ENCODE data around the gene SPATA3.

GRCh38 chr2:231017231-231017598 lies 21.3 kb downstream of the SPATA3 start:
- TF ChIP-seq, protein P1, sequence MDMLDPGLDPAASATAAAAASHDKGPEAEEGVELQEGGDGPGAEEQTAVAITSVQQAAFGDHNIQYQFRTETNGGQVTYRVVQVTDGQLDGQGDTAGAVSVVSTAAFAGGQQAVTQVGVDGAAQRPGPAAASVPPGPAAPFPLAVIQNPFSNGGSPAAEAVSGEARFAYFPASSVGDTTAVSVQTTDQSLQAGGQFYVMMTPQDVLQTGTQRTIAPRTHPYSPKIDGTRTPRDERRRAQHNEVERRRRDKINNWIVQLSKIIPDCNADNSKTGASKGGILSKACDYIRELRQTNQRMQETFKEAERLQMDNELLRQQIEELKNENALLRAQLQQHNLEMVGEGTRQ (IDR thresholded peaks at IDR 0.05; ENCODE audit: low read length): no peak
- TF ChIP-seq KDM4A (IDR thresholded peaks at IDR 0.05; ENCODE audit: low read depth, low read length, severe bottlenecking) (no peak), KDM1A (IDR thresholded peaks at IDR 0.05; ENCODE audit: borderline replicate concordance, low read length) (no peak), EZH2 (IDR thresholded peaks at IDR 0.05; ENCODE audit: low read depth, low read length, severe bottlenecking) (no peak), HDAC2 (IDR thresholded peaks at IDR 0.05; ENCODE audit: borderline replicate concordance in 1 of 2, low read depth in 2 of 2, low read length in 2 of 2) (no peak), RAD21 (IDR thresholded peaks at IDR 0.05 in 1 of 2, conservative IDR thresholded peaks at IDR 0.05 in 1 of 2; ENCODE audit: low read depth in 2 of 2, low read length in 2 of 2) (no peak), MAFK (IDR thresholded peaks at IDR 0.05; ENCODE audit: low read depth, low read length) (no peak)
- TF ChIP-seq, protein P2, sequence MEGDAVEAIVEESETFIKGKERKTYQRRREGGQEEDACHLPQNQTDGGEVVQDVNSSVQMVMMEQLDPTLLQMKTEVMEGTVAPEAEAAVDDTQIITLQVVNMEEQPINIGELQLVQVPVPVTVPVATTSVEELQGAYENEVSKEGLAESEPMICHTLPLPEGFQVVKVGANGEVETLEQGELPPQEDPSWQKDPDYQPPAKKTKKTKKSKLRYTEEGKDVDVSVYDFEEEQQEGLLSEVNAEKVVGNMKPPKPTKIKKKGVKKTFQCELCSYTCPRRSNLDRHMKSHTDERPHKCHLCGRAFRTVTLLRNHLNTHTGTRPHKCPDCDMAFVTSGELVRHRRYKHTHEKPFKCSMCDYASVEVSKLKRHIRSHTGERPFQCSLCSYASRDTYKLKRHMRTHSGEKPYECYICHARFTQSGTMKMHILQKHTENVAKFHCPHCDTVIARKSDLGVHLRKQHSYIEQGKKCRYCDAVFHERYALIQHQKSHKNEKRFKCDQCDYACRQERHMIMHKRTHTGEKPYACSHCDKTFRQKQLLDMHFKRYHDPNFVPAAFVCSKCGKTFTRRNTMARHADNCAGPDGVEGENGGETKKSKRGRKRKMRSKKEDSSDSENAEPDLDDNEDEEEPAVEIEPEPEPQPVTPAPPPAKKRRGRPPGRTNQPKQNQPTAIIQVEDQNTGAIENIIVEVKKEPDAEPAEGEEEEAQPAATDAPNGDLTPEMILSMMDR (IDR thresholded peaks at IDR 0.05; ENCODE audit: control extremely low read depth in 1 of 3, insufficient read depth in 1 of 3, low read depth in 1 of 3, low read length in 3 of 3): no peak
